Endodermal cell (in vitro differentiated cells): ENCODE measurements around the gene HNRNPK. TPM values are rescaled to one million over a fixed set of nuclear protein-coding genes. Genes with fewer than 3 reads are reported as not detected.
A peak's percentile ranks its signal among the peaks of the same experiment; 100 is the strongest.

Experiments
- DNase-seq: peaks from one replicate; pipeline ENCODE4 v3.0.0-alpha.2; 2017
- H3K27ac ChIP-seq: 2 replicates; pipeline ENCODE4 v1.5.1; 2013; ENCODE audit warnings: mild to moderate bottlenecking, low read depth, low read length, moderate library complexity
- H3K27me3 ChIP-seq: 2 replicates; pipeline ENCODE4 v1.6.1; 2013; ENCODE audit warnings: mild to moderate bottlenecking, low read length, moderate library complexity; ENCODE audit not compliant: insufficient read depth, control insufficient read depth, poor library complexity, severe bottlenecking
- H3K36me3 ChIP-seq: 2 replicates; pipeline ENCODE4 v1.7.0; 2013; ENCODE audit warnings: mild to moderate bottlenecking, low read length, moderate library complexity; ENCODE audit not compliant: control insufficient read depth, insufficient read depth
- H3K4me1 ChIP-seq: one replicate; pipeline ENCODE4 v1.7.0; 2013; ENCODE audit warnings: low read length; ENCODE audit not compliant: control insufficient read depth, insufficient read depth
- H3K4me3 ChIP-seq: 2 replicates; pipeline ENCODE4 v1.5.1; 2013; ENCODE audit warnings: mild to moderate bottlenecking, low read length, moderate library complexity
- H3K9ac ChIP-seq: 2 replicates; pipeline ENCODE4 v1.6.1; 2013; ENCODE audit warnings: mild to moderate bottlenecking, low read length, moderate library complexity; ENCODE audit not compliant: poor library complexity, severe bottlenecking; ENCODE audit errors: extremely low read depth
- H3K9me3 ChIP-seq: 2 replicates; pipeline ENCODE4 v1.6.1; 2013; ENCODE audit warnings: mild to moderate bottlenecking, low read length, moderate library complexity; ENCODE audit not compliant: control insufficient read depth
- H3K27ac Mint-ChIP-seq: 2 replicates; pipeline ENCODE4 v1.8.0; 2020; ENCODE audit warnings: mixed read lengths
- H3K27me3 Mint-ChIP-seq: 2 replicates; pipeline ENCODE4 v1.8.0; 2021; ENCODE audit warnings: mild to moderate bottlenecking, mixed read lengths; ENCODE audit not compliant: insufficient read depth
- H3K36me3 Mint-ChIP-seq: 2 replicates; pipeline ENCODE4 v1.8.0; 2020; ENCODE audit warnings: low read depth, mixed read lengths
- H3K4me1 Mint-ChIP-seq: 2 replicates; pipeline ENCODE4 v1.8.0; 2020; ENCODE audit warnings: mixed read lengths
- H3K4me3 Mint-ChIP-seq: 2 replicates; pipeline ENCODE4 v1.8.0; 2020; ENCODE audit warnings: mild to moderate bottlenecking, moderate library complexity, mixed read lengths
- H3K9me3 Mint-ChIP-seq: 2 replicates; pipeline ENCODE4 v1.8.0; 2020; ENCODE audit warnings: mild to moderate bottlenecking, mixed read lengths
- WGBS, 2 experiments: methylation state at CpG; one replicate each; pipeline versions ENCODE4 v1.1.5 to v1.1.7; 2013; ENCODE audit warnings: missing lambda C conversion rate in 2 of 2, mixed read lengths in 1 of 2; ENCODE audit not compliant: insufficient coverage in 1 of 2, insufficient read length in 1 of 2; 5-methylcytosine and 5-hydroxymethylcytosine counted together
- total RNA-seq, 2 donors: library from RNA; stranded (reverse); fragmentation: NEBNext Ultra II Directional in 1 of 2; extraction: Animal tissue kit (Norgen Biotek cat#: 25700) in 1 of 2; gene quantifications; 2 replicates in 1 of 2; 3 replicates in 1 of 2; pipeline ENCODE4 v1.2.1, GENCODE V29; 2021
- TF ChIP-seq, protein P1 (sequence below): fragments of 200-600 bp; sonication (generic); conservative IDR thresholded peaks from 2 replicates; pipeline ENCODE4 v1.5.0; 2021; ENCODE audit warnings: antibody characterized with exemption, mild to moderate bottlenecking

The HNRNPK gene
- total RNA-seq, 2 donors from 2014 or later, result 714 to 780 TPM

DNA sequence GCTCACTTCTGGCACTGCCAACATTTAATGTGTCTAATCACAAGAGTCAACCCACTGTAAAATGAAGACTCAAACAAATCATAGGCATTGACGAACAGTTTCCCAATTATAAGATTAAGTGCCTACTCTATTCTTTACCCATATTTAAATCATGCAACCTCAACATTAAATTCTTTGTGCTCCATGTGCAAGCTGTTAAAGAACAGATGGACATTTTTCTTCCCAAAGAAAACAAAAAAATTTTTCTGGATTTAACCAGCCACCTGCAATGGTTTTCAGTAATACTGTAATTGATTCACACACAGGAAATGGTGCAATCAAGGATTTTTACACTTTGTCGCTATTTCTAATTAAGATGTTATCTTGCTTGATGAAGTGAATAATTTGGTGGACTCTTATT, 3.6 kb downstream of the HNRNPK start:
- TF ChIP-seq, protein P1, sequence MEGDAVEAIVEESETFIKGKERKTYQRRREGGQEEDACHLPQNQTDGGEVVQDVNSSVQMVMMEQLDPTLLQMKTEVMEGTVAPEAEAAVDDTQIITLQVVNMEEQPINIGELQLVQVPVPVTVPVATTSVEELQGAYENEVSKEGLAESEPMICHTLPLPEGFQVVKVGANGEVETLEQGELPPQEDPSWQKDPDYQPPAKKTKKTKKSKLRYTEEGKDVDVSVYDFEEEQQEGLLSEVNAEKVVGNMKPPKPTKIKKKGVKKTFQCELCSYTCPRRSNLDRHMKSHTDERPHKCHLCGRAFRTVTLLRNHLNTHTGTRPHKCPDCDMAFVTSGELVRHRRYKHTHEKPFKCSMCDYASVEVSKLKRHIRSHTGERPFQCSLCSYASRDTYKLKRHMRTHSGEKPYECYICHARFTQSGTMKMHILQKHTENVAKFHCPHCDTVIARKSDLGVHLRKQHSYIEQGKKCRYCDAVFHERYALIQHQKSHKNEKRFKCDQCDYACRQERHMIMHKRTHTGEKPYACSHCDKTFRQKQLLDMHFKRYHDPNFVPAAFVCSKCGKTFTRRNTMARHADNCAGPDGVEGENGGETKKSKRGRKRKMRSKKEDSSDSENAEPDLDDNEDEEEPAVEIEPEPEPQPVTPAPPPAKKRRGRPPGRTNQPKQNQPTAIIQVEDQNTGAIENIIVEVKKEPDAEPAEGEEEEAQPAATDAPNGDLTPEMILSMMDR, result no peak
- Mint-ChIP-seq H3K9me3 (no peaks in the 10 kb centered on the region), H3K36me3 (peaks cover 77% of the 10 kb centered on the region), H3K4me3 (no peak overlapping the region), H3K27ac (no peak overlapping the region), H3K27me3 (no peaks in the 10 kb centered on the region), H3K4me1 (peaks cover 27% of the 10 kb centered on the region)
- H3K9me3 ChIP-seq, result no peaks in the 10 kb centered on the region
- WGBS, 2 experiments, result 99 to 100% methylated on average over 1 to 2 of the region's 2 CpGs
- no peaks in the 10 kb centered on the region for H3K27me3 ChIP-seq
- no peak for DNase-seq
- peaks cover 77% of the 10 kb centered on the region for H3K36me3 ChIP-seq
- H3K27ac ChIP-seq, result no peak overlapping the region
- H3K9ac ChIP-seq, result no peak overlapping the region
- peaks cover 2% of the 10 kb centered on the region for H3K4me1 ChIP-seq
- H3K4me3 ChIP-seq, result peak overlapping the region; percentile 100

DNA sequence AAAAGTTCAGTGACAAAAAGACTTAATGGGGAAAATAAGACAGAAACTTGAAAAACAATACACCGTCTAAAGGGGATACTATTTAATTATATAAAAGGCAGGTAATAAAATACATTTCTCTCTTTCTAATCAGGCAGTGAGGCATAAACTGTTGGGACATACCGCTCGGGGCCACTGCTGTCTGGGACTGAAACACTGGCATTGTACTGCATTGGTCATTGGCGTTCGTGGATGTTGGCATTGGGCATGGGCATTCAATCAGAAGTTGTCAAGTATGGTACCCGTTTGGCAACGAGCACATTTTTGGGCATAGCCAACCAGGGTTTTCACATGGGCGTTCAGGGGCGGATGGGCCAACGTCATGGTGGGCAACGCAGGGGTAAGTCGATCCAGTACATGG, 4.7 kb downstream of the HNRNPK start:
- Histone ChIP-seq H3K27me3 (no peaks in the 10 kb centered on the region), H3K9ac (peak overlapping the region; percentile 4), H3K27ac (no peak overlapping the region), H3K9me3 (no peaks in the 10 kb centered on the region), H3K4me1 (peaks cover 2% of the 10 kb centered on the region), H3K4me3 (peak overlapping the region; percentile 16), H3K36me3 (peaks cover 88% of the 10 kb centered on the region)
- Mint-ChIP-seq H3K27ac (peak overlapping the region; percentile 74), H3K9me3 (no peaks in the 10 kb centered on the region), H3K4me1 (peaks cover 27% of the 10 kb centered on the region), H3K36me3 (peaks cover 88% of the 10 kb centered on the region), H3K4me3 (peak overlapping the region; percentile 9), H3K27me3 (no peaks in the 10 kb centered on the region)
- no peak for DNase-seq
- TF ChIP-seq, protein P1, result no peak
- WGBS, 2 experiments, result 96 to 98% methylated on average over 7 to 12 of the region's 12 CpGs

DNA sequence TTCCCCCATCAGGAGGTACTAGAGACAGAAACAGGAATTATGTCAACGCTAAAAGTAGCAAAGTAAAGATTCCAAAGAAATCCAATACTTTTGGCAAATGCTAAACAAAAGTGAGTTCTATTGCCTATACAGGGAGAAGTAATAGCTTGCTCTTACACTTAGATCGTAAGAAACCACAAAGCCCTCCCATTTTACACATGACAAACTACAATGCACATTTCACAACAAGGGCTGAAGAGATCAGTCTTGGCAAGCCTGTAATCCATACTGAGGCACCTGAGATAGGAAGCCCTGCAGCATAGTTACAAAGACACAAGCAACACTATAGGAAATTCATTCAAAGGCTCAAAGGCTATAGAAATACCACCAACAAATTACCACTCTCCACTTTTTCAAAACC, 7.7 kb downstream of the HNRNPK start:
- TF ChIP-seq, protein P1, result no peak
- H3K27ac ChIP-seq, result no peak overlapping the region
- Mint-ChIP-seq H3K4me1 (peaks cover 22% of the 10 kb centered on the region), H3K27ac (peak overlapping the region; percentile 26), H3K9me3 (no peaks in the 10 kb centered on the region), H3K27me3 (no peaks in the 10 kb centered on the region), H3K36me3 (peaks cover 93% of the 10 kb centered on the region), H3K4me3 (no peak overlapping the region)
- H3K9me3 ChIP-seq, result no peaks in the 10 kb centered on the region
- no peak overlapping the region for H3K4me3 ChIP-seq
- H3K27me3 ChIP-seq, result no peaks in the 10 kb centered on the region
- DNase-seq, result no peak
- peaks cover 100% of the 10 kb centered on the region for H3K36me3 ChIP-seq
- peaks cover 2% of the 10 kb centered on the region for H3K4me1 ChIP-seq
- no peak overlapping the region for H3K9ac ChIP-seq
- WGBS, 2 experiments, result 99 to 100% methylated on average over 2 of the region's 2 CpGs
